RWPE1 (cell line): ENCODE data around the gene DDX39A.
A peak's percentile ranks its signal among the peaks of the same experiment; 100 is the strongest.
"Not testable (repeated sequence)": the region's sequence is repeated elsewhere in the genome, so short reads cannot be mapped to it uniquely, and the experiment has no call there.

ENCODE experiments used
- CTCF ChIA-PET: fragments of 350-600 bp; sonication (Branson Sonifier 250); formaldehyde crosslinking; extraction: SDS; loops from one replicate; lab custom pipeline; 2021; lab: Yijun Ruan, JAX
- POLR2A ChIA-PET: fragments of 400-600 bp; formaldehyde crosslinking; extraction: SDS; loops from one replicate; lab custom pipeline; 2020; ENCODE audit warnings: antibody characterized with exemption; ENCODE audit not compliant: low non-redundant PET; lab: Yijun Ruan, JAX
- DNase-seq: peaks from one replicate; pipeline ENCODE4 v3.0.0; 2012; ENCODE audit warnings: low spot score
- H3K27ac ChIP-seq: fragments of 450-650 bp; 2 replicates; pipeline ENCODE4 v1.5.1; 2017
- CTCF ChIP-seq: fragments of 450-650 bp; conservative IDR thresholded peaks from 2 replicates; pipeline ENCODE4 v1.5.1; 2017; ENCODE audit warnings: low read depth, mild to moderate bottlenecking

DDX39A gene

GRCh38 chr19:14419106-14419813 is at the start of gene DDX39A:
Gene DDX39A (minus strand): TSS chr19:14419341. CDS start chr19:14413220, 6,121 bp downstream.
- peak; percentile 100 for DNase-seq
- TF ChIP-seq CTCF = no peak
- ChIA-PET CTCF (interaction anchor here (0.5 kb wide), 1 partner anchor 56 kb away, joined by 3 read pairs; the partner anchor contains the start of gene PTGER1), POLR2A (no interaction called here)
- H3K27ac ChIP-seq = peak within 1 kb of the TSS; percentile 91

GRCh38 chr19:14467816-14468215 is 48.7 kb upstream of the DDX39A start:
- ChIA-PET POLR2A (no interaction called here), CTCF (interaction anchor here (0.5 to 1.8 kb wide), 4 partner anchors 12 to 119 kb away, joined by 3 to 7 read pairs (median 3); no protein-coding TSS in a partner anchor)
- no peak overlapping the region for H3K27ac ChIP-seq
- no peak for DNase-seq
- TF ChIP-seq CTCF = no peak

GRCh38 chr19:14467391-14467790 is 48.2 kb upstream of the DDX39A start:
- ChIA-PET POLR2A (no interaction called here), CTCF (interaction anchor here (0.5 to 1.8 kb wide), 4 partner anchors 12 to 119 kb away, joined by 3 to 7 read pairs (median 3); no protein-coding TSS in a partner anchor)
- no peak for DNase-seq
- no peak for TF ChIP-seq CTCF
- H3K27ac ChIP-seq = no peak overlapping the region

GRCh38 chr19:14463747-14464146 is 44.6 kb upstream of the DDX39A start:
- ChIA-PET CTCF (no interaction called here), POLR2A (interaction anchor here (0.6 kb wide), 1 partner anchor 239 kb away, joined by 3 read pairs; no protein-coding TSS in a partner anchor)
- TF ChIP-seq CTCF = no peak
- DNase-seq = no peak
- no peak overlapping the region for H3K27ac ChIP-seq

GRCh38 chr19:14462401-14462800 is 43.3 kb upstream of the DDX39A start:
- H3K27ac ChIP-seq, POLR2A ChIA-PET, DNase-seq, CTCF ChIA-PET: not testable (repeated sequence)

- CTCF ChIA-PET = no interaction called here
- POLR2A ChIA-PET = no interaction called here
- no peak for TF ChIP-seq CTCF
- no peak overlapping the region for H3K27ac ChIP-seq
- no peak for DNase-seq
Measured at GRCh38 chr19:14460935-14461334, 41.8 kb upstream of the DDX39A start.

GRCh38 chr19:14459703-14460102 is 40.6 kb upstream of the DDX39A start:
- no peak overlapping the region for H3K27ac ChIP-seq
- no peak for DNase-seq
- ChIA-PET CTCF (interaction anchor here (0.6 to 0.8 kb wide), 2 partner anchors 12 to 329 kb away, joined by 3 to 5 read pairs; no protein-coding TSS in a partner anchor), POLR2A (interaction anchor here (0.6 kb wide), 1 partner anchor 30 kb away, joined by 3 read pairs; no protein-coding TSS in a partner anchor)
- TF ChIP-seq CTCF = no peak

- POLR2A ChIA-PET, CTCF ChIA-PET, H3K27ac ChIP-seq, DNase-seq: not testable (repeated sequence)
Measured at GRCh38 chr19:14452303-14452702, 33.2 kb upstream of the DDX39A start.
